ENCODE data around the gene FKTN. TPM values are rescaled to one million over a fixed set of nuclear protein-coding genes. Genes with fewer than 3 reads are reported as not detected.
"Not testable (repeated sequence)": the region's sequence is repeated elsewhere in the genome, so short reads cannot be mapped to it uniquely, and the experiment has no call there.

FKTN gene
- total RNA-seq, 1 experiment from 2014 or later = 17.1 TPM

DNA sequence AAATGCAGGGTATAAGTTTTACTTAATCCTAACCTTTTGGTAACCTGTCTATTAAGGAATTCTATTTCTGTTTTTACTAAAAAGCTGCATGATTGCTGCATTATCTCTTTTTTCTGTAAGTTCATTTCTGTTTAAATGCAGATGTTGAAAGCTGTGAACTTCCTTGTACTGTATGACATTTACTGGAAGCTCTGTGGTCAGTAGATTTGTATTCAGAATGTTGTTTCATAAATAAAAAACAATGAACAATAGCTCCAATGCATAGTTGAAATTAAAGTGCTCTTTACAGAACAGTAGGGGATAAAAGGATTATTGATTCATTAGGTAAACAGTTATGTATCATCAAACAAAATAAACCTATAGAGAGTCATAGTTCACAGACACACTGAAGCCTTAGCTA lies 46.5 kb upstream of the FKTN start:
- DNase-seq = no peak
- Mint-ChIP-seq H3K4me3 (ENCODE audit: unreplicated experiment) (no peak overlapping the region), H3K4me1 (ENCODE audit: low read depth, unreplicated experiment) (peaks cover 2% of the 10 kb centered on the region), H3K36me3 (ENCODE audit: insufficient read depth, unreplicated experiment) (peaks cover 4% of the 10 kb centered on the region), H3K27me3 (ENCODE audit: insufficient read depth, unreplicated experiment) (no peaks in the 10 kb centered on the region), H3K9me3 (ENCODE audit: unreplicated experiment) (no peaks in the 10 kb centered on the region), H3K27ac (ENCODE audit: unreplicated experiment) (no peak overlapping the region)
- Histone ChIP-seq H3K27me3 (replicated peaks; ENCODE audit: control insufficient read depth, insufficient read depth, low read length) (no peaks in the 10 kb centered on the region), H3K4me1 (peaks cover 12% of the 10 kb centered on the region), H3K4me3 (ENCODE audit: low read depth, low read length) (no peak overlapping the region), H3K36me3 (ENCODE audit: control insufficient read depth, insufficient read depth, low read length) (no peaks in the 10 kb centered on the region), H3K9me3 (no peaks in the 10 kb centered on the region)
- intact Hi-C loops (cut with micrococcal nuclease; ENCODE audit: unreplicated experiment) = no loop called here
- BruUV-seq (replicated peaks) = no TSS peak
- TF ChIP-seq, protein P1, sequence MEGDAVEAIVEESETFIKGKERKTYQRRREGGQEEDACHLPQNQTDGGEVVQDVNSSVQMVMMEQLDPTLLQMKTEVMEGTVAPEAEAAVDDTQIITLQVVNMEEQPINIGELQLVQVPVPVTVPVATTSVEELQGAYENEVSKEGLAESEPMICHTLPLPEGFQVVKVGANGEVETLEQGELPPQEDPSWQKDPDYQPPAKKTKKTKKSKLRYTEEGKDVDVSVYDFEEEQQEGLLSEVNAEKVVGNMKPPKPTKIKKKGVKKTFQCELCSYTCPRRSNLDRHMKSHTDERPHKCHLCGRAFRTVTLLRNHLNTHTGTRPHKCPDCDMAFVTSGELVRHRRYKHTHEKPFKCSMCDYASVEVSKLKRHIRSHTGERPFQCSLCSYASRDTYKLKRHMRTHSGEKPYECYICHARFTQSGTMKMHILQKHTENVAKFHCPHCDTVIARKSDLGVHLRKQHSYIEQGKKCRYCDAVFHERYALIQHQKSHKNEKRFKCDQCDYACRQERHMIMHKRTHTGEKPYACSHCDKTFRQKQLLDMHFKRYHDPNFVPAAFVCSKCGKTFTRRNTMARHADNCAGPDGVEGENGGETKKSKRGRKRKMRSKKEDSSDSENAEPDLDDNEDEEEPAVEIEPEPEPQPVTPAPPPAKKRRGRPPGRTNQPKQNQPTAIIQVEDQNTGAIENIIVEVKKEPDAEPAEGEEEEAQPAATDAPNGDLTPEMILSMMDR (IDR thresholded peaks at IDR 0.05; ENCODE audit: insufficient read depth in 1 of 2, low read depth in 1 of 2, low read length in 1 of 2, severe bottlenecking in 1 of 2, unreplicated experiment in 1 of 2) = no peak
- CTCF ChIA-PET = no interaction called here
- POLR2A ChIA-PET = no interaction called here

DNA sequence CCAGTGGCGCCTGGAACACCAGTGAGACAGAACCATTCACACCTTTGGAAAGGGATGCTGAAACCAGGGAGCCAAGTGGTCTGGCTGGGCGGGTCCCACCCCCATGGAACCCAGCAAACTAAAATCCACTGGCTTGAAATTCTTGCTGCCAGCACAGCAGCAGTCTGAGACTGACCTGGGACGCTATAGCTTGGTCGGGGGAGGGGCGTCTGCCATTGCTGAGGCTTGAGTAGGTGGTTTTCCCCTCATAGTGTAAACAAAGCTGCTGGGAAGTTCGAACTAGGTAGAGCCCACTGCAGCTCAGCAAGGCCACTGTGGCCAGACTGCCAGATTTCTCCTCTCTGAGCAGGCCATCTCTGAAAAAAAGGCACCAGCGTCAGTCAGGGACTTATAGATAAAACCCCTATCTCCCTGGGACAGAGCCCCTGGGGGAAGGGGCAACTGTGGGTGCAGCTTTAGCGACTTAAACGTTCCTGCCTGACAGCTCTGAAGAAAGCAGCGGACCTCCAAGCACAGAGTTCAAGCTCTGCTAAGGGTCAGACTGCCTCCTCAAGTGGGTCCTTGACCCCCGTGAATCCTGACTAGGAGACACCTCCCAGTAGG lies 42.0 kb upstream of the FKTN start:
- Histone ChIP-seq H3K9me3 (no peaks in the 10 kb centered on the region), H3K4me3 (ENCODE audit: low read depth, low read length) (no peak overlapping the region), H3K4me1 (no peaks in the 10 kb centered on the region), H3K36me3 (ENCODE audit: control insufficient read depth, insufficient read depth, low read length) (no peaks in the 10 kb centered on the region), H3K27me3 (replicated peaks; ENCODE audit: control insufficient read depth, insufficient read depth, low read length) (no peaks in the 10 kb centered on the region)
- no peak for DNase-seq
- intact Hi-C loops (cut with micrococcal nuclease; ENCODE audit: unreplicated experiment) = no loop called here
- no peaks in the 10 kb centered on the region for H3K27me3 Mint-ChIP-seq (ENCODE audit: insufficient read depth, unreplicated experiment)
- H3K4me1 Mint-ChIP-seq (ENCODE audit: low read depth, unreplicated experiment) = no peaks in the 10 kb centered on the region
- no peak overlapping the region for H3K4me3 Mint-ChIP-seq (ENCODE audit: unreplicated experiment)
- peaks cover 11% of the 10 kb centered on the region for H3K9me3 Mint-ChIP-seq (ENCODE audit: unreplicated experiment)
- BruUV-seq (replicated peaks) = no TSS peak
- ChIA-PET POLR2A (no interaction called here), CTCF (no interaction called here)
- TF ChIP-seq, protein P1 (IDR thresholded peaks at IDR 0.05; ENCODE audit: insufficient read depth in 1 of 2, low read depth in 1 of 2, low read length in 1 of 2, severe bottlenecking in 1 of 2, unreplicated experiment in 1 of 2) = no peak
- H3K27ac Mint-ChIP-seq (ENCODE audit: unreplicated experiment) = no peak overlapping the region
- H3K36me3 Mint-ChIP-seq (ENCODE audit: insufficient read depth, unreplicated experiment) = peaks cover 11% of the 10 kb centered on the region

- peak in 1 of 2 experiments; percentile 56 for DNase-seq
Measured at GRCh38 chr9:105519710-105520369, 38.1 kb upstream of the FKTN start.

DNA sequence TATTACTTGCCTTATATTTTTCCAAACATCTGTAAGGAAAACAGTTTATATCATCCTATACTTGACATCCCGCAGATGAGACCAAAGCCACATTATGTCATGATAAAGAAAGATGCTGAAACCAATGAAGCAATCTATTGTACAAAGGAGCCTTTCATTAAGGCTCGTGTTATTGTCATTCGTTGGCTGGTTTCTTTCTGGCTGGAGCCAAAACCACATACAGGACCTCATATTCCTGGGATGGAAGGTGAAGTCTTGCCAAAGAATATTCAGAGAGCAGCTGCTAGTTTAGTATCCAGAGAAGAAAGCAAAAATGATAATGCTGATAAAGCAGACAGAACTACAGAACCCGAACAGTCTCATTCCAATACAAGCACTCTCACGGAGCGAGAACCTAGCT lies 36.9 kb upstream of the FKTN start:
- DNase-seq; H3K36me3 ChIP-seq (ENCODE audit: control insufficient read depth, insufficient read depth, low read length); H3K4me3 Mint-ChIP-seq (ENCODE audit: unreplicated experiment); intact Hi-C loops (cut with micrococcal nuclease; ENCODE audit: unreplicated experiment); H3K4me1 Mint-ChIP-seq (ENCODE audit: low read depth, unreplicated experiment); BruUV-seq (replicated peaks); H3K27me3 ChIP-seq (replicated peaks; ENCODE audit: control insufficient read depth, insufficient read depth, low read length); H3K4me1 ChIP-seq; H3K27ac Mint-ChIP-seq (ENCODE audit: unreplicated experiment); H3K36me3 Mint-ChIP-seq (ENCODE audit: insufficient read depth, unreplicated experiment); POLR2A ChIA-PET; H3K4me3 ChIP-seq (ENCODE audit: low read depth, low read length); H3K27me3 Mint-ChIP-seq (ENCODE audit: insufficient read depth, unreplicated experiment); H3K9me3 ChIP-seq; CTCF ChIA-PET: not testable (repeated sequence)
- H3K9me3 Mint-ChIP-seq (ENCODE audit: unreplicated experiment) = peaks cover 11% of the 10 kb centered on the region

More at GRCh38 chr9:105519710-105520369, 38.1 kb upstream of the FKTN start:
- intact Hi-C loops (cut with micrococcal nuclease; ENCODE audit: unreplicated experiment); H3K36me3 Mint-ChIP-seq (ENCODE audit: insufficient read depth, unreplicated experiment); H3K4me1 ChIP-seq; H3K27me3 ChIP-seq (replicated peaks; ENCODE audit: control insufficient read depth, insufficient read depth, low read length); POLR2A ChIA-PET; H3K9me3 ChIP-seq; H3K27ac Mint-ChIP-seq (ENCODE audit: unreplicated experiment); CTCF ChIA-PET; BruUV-seq (replicated peaks); H3K36me3 ChIP-seq (ENCODE audit: control insufficient read depth, insufficient read depth, low read length); H3K4me1 Mint-ChIP-seq (ENCODE audit: low read depth, unreplicated experiment); H3K27me3 Mint-ChIP-seq (ENCODE audit: insufficient read depth, unreplicated experiment); H3K4me3 Mint-ChIP-seq (ENCODE audit: unreplicated experiment): not testable (repeated sequence)
- H3K9me3 Mint-ChIP-seq (ENCODE audit: unreplicated experiment) = peaks cover 11% of the 10 kb centered on the region
- peak overlapping the region; percentile 28 for H3K4me3 ChIP-seq (ENCODE audit: low read depth, low read length)

- CTCF ChIA-PET; H3K4me1 Mint-ChIP-seq (ENCODE audit: low read depth, unreplicated experiment); H3K27me3 ChIP-seq (replicated peaks; ENCODE audit: control insufficient read depth, insufficient read depth, low read length); H3K36me3 Mint-ChIP-seq (ENCODE audit: insufficient read depth, unreplicated experiment); H3K27ac Mint-ChIP-seq (ENCODE audit: unreplicated experiment); BruUV-seq (replicated peaks); H3K36me3 ChIP-seq (ENCODE audit: control insufficient read depth, insufficient read depth, low read length); H3K9me3 ChIP-seq; H3K27me3 Mint-ChIP-seq (ENCODE audit: insufficient read depth, unreplicated experiment); H3K4me1 ChIP-seq; H3K4me3 ChIP-seq (ENCODE audit: low read depth, low read length); DNase-seq; H3K4me3 Mint-ChIP-seq (ENCODE audit: unreplicated experiment); POLR2A ChIA-PET; intact Hi-C loops (cut with micrococcal nuclease; ENCODE audit: unreplicated experiment): not testable (repeated sequence)
- peaks cover 16% of the 10 kb centered on the region for H3K9me3 Mint-ChIP-seq (ENCODE audit: unreplicated experiment)
Measured at GRCh38 chr9:105522618-105523385, 35.1 kb upstream of the FKTN start.
